Measurements from ENCODE around the gene THOC1.
"Not testable (repeated sequence)": the region's sequence is repeated elsewhere in the genome, so short reads cannot be mapped to it uniquely, and the experiment has no call there.

THOC1 gene

GRCh38 chr18:267688-268552 is at the start of gene THOC1:
Gene THOC1, minus strand, starts transcription at chr18:268047. Its CDS starts 28 bp downstream, at chr18:268019.
- DNase-seq (ENCODE audit: low read depth in 2 of 2), result peak; percentile 95 to 97

GRCh38 chr18:317618-318017 is 49.8 kb upstream of the THOC1 start:
- no peak for DNase-seq (ENCODE audit: low read depth in 2 of 2)

- no peak for DNase-seq (ENCODE audit: low read depth in 2 of 2)
Measured at GRCh38 chr18:316393-316792, 48.5 kb upstream of the THOC1 start.

DNA sequence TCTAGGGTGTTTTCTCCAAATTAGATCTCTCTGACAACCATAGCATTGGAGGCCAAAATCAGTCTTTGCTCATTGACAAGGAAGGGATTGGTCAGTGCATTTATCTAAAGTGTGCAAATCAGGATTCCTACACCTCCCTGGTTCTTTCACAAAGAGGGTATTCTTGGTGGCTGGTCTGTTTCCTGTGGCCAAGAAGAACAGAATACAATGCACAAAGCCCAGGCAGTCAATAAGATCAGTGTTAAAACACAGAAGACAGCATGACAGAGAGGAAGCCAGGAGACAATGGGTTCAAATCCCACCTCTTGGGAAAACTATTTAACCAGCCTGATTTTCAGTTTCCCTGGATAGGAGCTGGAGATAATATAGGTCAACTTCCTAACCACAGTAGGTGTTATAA is 46.1 kb upstream of the THOC1 start:
- DNase-seq (ENCODE audit: low read depth in 2 of 2), result no peak

GRCh38 chr18:312415-312814 is 44.6 kb upstream of the THOC1 start:
- no peak for DNase-seq (ENCODE audit: low read depth in 2 of 2)

- no peak for DNase-seq (ENCODE audit: low read depth in 2 of 2)
Measured at GRCh38 chr18:310042-310441, 42.2 kb upstream of the THOC1 start.

DNA sequence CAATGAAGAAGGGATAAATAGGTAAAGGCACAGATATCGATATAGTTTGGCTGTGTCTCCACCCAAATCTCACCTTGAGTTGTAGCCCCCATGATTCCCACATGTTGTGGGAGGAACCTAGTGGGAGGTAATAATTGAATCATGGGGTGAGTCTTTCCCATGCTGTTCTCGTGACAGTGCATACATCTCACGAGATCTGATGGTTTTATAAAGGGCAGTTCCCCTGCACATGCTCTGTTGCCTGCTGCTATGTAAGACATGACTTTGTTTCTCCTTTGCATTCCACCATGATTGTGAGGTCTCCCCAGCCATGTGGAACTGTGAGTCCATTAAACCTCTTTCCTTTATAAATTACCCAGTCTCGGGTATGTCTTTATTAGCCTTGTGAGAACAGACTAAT is 40.2 kb upstream of the THOC1 start:
- DNase-seq (ENCODE audit: low read depth in 2 of 2), result not testable (repeated sequence)

- DNase-seq (ENCODE audit: low read depth in 2 of 2), result no peak
Measured at GRCh38 chr18:306608-307255, 38.9 kb upstream of the THOC1 start.

DNA sequence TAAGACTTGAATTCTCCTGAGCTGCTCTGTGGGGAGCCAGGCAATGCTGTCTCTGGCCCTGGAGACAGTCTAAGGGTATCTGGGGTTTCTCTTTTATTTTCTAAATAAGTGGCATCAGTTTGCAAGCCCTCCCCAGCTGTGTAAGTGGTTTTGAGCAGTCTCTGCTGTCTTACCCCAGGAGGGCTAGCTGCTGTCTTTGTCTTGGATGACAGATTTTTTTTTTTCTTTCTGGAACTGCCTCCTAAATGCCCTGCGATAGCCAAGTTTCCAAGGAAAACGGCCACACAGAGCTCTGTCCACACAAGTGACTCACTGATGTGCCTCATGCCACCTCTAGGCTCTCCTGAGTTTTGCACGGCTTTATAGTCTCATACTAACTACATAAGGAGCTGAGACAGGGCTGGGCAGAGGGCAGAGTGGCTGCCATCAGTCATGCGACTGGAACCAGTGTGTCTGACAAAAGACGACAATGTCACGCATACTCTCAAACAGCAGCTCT is 37.2 kb upstream of the THOC1 start:
- DNase-seq (ENCODE audit: low read depth in 2 of 2), result no peak

DNA sequence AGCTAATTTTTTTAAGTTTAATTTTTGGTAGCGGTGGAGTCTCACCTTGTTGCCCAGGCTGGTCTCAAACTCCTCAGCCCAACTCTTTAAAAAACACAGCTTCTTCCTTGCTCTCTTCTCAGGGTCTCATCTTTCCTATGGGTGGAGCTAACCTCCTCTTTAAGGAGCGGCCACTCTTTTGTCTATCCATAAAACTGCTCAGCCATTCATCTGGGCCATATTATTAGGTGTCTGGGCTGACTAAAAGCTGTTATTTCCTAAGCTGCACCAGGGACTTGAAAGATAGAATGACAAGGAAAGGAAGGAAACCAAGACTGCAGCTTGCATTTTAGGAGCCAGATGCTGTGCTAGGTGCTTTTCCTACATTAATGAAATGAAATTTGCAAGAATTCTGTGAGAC is 35.8 kb upstream of the THOC1 start:
- DNase-seq (ENCODE audit: low read depth in 2 of 2), result no peak

DNA sequence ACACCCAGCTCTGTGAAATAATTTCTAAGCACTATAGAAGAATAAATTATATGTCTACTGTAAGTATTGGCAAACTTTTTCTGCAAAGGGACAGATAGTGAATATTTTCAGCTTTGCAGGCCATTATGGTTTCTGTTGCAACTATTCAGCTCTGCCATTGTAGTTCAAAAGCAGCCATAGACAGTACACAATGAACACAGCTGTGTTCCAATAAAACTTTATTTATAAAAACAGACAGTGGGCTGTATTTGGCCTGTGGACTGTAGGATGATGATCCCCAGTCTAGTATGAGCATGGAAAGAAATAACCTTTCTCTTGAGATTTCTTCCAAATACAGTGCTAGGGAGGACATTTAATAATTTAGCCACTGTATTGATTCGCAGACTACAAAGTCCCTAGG is 35.2 kb upstream of the THOC1 start:
- no peak for DNase-seq (ENCODE audit: low read depth in 2 of 2)

GRCh38 chr18:302097-302496 is 34.2 kb upstream of the THOC1 start:
- DNase-seq (ENCODE audit: low read depth in 2 of 2), result no peak

- no peak for DNase-seq (ENCODE audit: low read depth in 2 of 2)
Measured at GRCh38 chr18:297936-298335, 30.1 kb upstream of the THOC1 start.

GRCh38 chr18:295756-296490 is 28.1 kb upstream of the THOC1 start:
- DNase-seq (ENCODE audit: low read depth in 2 of 2), result no peak

DNA sequence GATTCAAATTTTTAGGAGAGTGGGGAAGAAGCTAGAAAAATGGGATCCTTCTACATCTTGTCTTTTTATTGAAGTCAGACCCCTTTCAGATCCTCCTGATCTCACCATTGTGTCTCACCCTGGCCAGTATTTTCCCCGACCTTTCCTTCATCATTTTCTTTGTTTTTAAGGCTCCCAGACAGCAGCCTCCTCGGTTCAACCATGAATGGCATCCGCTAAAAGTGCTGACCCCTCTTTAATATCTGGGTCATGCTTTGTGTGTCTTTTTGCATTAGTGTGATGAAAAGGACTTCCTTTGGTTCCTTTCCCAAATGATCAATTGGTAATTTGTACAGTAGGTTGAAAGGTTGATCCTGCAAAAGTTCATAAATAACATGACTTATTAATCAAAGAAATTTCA is 26.7 kb upstream of the THOC1 start:
- no peak for DNase-seq (ENCODE audit: low read depth in 2 of 2)

GRCh38 chr18:293536-293935 is 25.7 kb upstream of the THOC1 start:
- DNase-seq (ENCODE audit: low read depth in 2 of 2), result no peak

DNA sequence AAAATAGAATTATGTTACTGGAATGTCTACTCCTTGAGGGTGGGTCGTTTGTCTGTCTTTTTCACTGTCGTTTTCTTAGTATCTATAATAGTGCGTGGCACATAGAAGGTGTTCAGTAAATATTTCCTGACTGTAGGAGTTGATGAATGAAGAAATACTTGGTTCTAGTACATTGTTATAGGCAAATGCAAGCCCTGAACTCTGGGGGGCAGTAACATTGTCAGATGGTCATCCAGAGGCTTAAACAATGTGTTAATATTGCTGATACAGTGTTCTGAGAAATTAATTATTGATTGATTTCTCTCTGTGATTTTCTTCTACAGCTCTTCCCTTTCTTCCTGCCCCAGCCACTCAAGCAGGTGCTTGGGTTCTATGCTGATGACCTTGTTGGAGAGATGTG is 24.4 kb upstream of the THOC1 start:
- no peak for DNase-seq (ENCODE audit: low read depth in 2 of 2)

DNA sequence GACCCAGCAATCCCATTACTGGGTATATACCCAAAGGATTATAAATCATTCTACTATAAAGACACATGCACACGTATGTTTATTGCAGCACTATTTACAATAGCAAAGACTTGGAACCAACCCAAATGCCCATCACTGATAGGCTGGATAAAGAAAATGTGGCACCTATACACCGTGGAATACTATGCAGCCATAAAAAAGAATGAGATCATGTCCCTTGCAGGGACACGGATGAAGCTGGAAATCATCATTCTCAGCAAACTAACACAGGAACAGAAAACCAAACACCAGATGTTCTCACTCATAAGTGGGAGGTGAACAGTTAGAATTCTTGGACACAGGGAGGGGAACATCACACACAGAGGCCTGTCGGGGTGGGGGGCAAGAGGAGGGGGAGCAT is 22.1 kb upstream of the THOC1 start:
- not testable (repeated sequence) for DNase-seq (ENCODE audit: low read depth in 2 of 2)

GRCh38 chr18:289026-289425 is 21.2 kb upstream of the THOC1 start:
- no peak for DNase-seq (ENCODE audit: low read depth in 2 of 2)

- no peak for DNase-seq (ENCODE audit: low read depth in 2 of 2)
Measured at GRCh38 chr18:286515-287310, 18.9 kb upstream of the THOC1 start.

GRCh38 chr18:285817-286216 is 18.0 kb upstream of the THOC1 start:
- no peak for DNase-seq (ENCODE audit: low read depth in 2 of 2)

- no peak for DNase-seq (ENCODE audit: low read depth in 2 of 2)
Measured at GRCh38 chr18:275486-275885, 7.6 kb upstream of the THOC1 start.
